HEK293 (cell line): ENCODE data around the gene AGMO.

Source experiments
- CTCF ChIA-PET: fragments of 350-600 bp; formaldehyde crosslinking; extraction: SDS; loops from one replicate; lab custom pipeline; 2021; ENCODE audit warnings: antibody characterized with exemption; lab: Yijun Ruan, JAX
- POLR2A ChIA-PET: fragments of 300-600 bp; formaldehyde crosslinking; extraction: SDS; loops from one replicate; lab custom pipeline; 2020; ENCODE audit warnings: antibody characterized with exemption, inconsistent platforms; lab: Yijun Ruan, JAX
- H3K27ac ChIP-seq: fragments of 200-500 bp; sonication (Bioruptor generic); 2 replicates; pipeline ENCODE4 v1.5.1; 2014; ENCODE audit warnings: low read depth, low read length, control low read depth, inconsistent platforms; ENCODE audit errors: extremely low read depth
- H3K36me3 ChIP-seq, 2 experiments: fragments of 200-500 bp in 1 of 2; sonication (Bioruptor generic) in 1 of 2; 1 replicate in 1 of 2; 2 replicates in 1 of 2; pipeline ENCODE4 v1.5.1; 2014 to 2017; ENCODE audit warnings: inconsistent platforms in 2 of 2, low read length in 2 of 2; ENCODE audit not compliant: control insufficient read depth in 2 of 2, insufficient read depth in 1 of 2
- H3K4me1 ChIP-seq: fragments of 200-500 bp; sonication (Bioruptor generic); 2 replicates; pipeline ENCODE4 v1.5.1; 2014; ENCODE audit warnings: mild to moderate bottlenecking, low read length, inconsistent platforms; ENCODE audit not compliant: control insufficient read depth, insufficient read depth
- H3K4me3 ChIP-seq: 2 replicates; pipeline ENCODE4 v1.5.1; 2011; ENCODE audit warnings: low read depth, mild to moderate bottlenecking, control low read depth, low read length, moderate library complexity
- H3K9me3 ChIP-seq: fragments of 200-500 bp; sonication (Bioruptor generic); 2 replicates; pipeline ENCODE4 v1.5.1; 2014; ENCODE audit warnings: low read depth, low read length, inconsistent platforms; ENCODE audit not compliant: control insufficient read depth, insufficient read depth
- IKZF3 ChIP-seq: fragments of 450-650 bp; IDR thresholded peaks from 2 replicates; pipeline ENCODE4 v1.5.0; 2018; ENCODE audit warnings: missing biosample characterization, mild to moderate bottlenecking, missing genetic modification characterization, moderate library complexity
- OVOL3 ChIP-seq: fragments of 450-650 bp; formaldehyde crosslinking; IDR thresholded peaks from 2 replicates; pipeline ENCODE4 v1.5.1; 2016; ENCODE audit warnings: missing biosample characterization, missing genetic modification characterization
- SETDB1 ChIP-seq: IDR thresholded peaks from one replicate; pipeline ENCODE4 v1.6.1; 2017; ENCODE audit warnings: mild to moderate bottlenecking, low read length, moderate library complexity, mixed read lengths; ENCODE audit not compliant: insufficient read length
- ZFP69B ChIP-seq: fragments of 450-650 bp; formaldehyde crosslinking; IDR thresholded peaks from 2 replicates; pipeline ENCODE4 v1.5.1; 2016; ENCODE audit warnings: missing biosample characterization, missing genetic modification characterization
- ZNF146 ChIP-seq: fragments of 450-650 bp; formaldehyde crosslinking; IDR thresholded peaks from 2 replicates; pipeline ENCODE4 v1.5.1; 2016; ENCODE audit warnings: missing biosample characterization, missing genetic modification characterization
- ZNF24 ChIP-seq: fragments of 450-650 bp; formaldehyde crosslinking; IDR thresholded peaks from 2 replicates; pipeline ENCODE4 v1.5.1; 2016; ENCODE audit warnings: missing biosample characterization, missing genetic modification characterization
- ZNF311 ChIP-seq: fragments of 450-650 bp; formaldehyde crosslinking; IDR thresholded peaks from 2 replicates; pipeline ENCODE4 v1.5.1; 2017; ENCODE audit warnings: missing biosample characterization, missing genetic modification characterization, borderline replicate concordance
- ZNF394 ChIP-seq: fragments of 450-650 bp; formaldehyde crosslinking; IDR thresholded peaks from 2 replicates; pipeline ENCODE4 v1.5.1; 2016; ENCODE audit warnings: missing biosample characterization, missing genetic modification characterization, mild to moderate bottlenecking, moderate library complexity, borderline replicate concordance
- ZNF404 ChIP-seq: fragments of 450-650 bp; formaldehyde crosslinking; IDR thresholded peaks from 2 replicates; pipeline ENCODE4 v1.5.1; 2017; ENCODE audit warnings: missing biosample characterization, missing genetic modification characterization
- ZNF433 ChIP-seq: fragments of 450-650 bp; formaldehyde crosslinking; IDR thresholded peaks from 2 replicates; pipeline ENCODE4 v1.5.1; 2016; ENCODE audit warnings: missing biosample characterization, missing genetic modification characterization, low read depth
- ZNF658 ChIP-seq: fragments of 450-650 bp; formaldehyde crosslinking; IDR thresholded peaks from 2 replicates; pipeline ENCODE4; 2016; ENCODE audit warnings: missing biosample characterization, missing genetic modification characterization
- ZNF791 ChIP-seq: fragments of 450-650 bp; formaldehyde crosslinking; IDR thresholded peaks from 2 replicates; pipeline ENCODE4 v1.5.1; 2016; ENCODE audit warnings: missing biosample characterization, missing genetic modification characterization
- ZNF837 ChIP-seq: fragments of 450-650 bp; formaldehyde crosslinking; IDR thresholded peaks from 2 replicates; pipeline ENCODE4 v1.5.1; 2016; ENCODE audit warnings: missing biosample characterization, missing genetic modification characterization
- TF ChIP-seq, protein P1 (sequence below): fragments of 450-650 bp; formaldehyde crosslinking; IDR thresholded peaks from 2 replicates; pipeline ENCODE4 v1.5.1; 2016; ENCODE audit warnings: missing biosample characterization, missing genetic modification characterization
- TF ChIP-seq, protein P2 (sequence below): fragments of 450-650 bp; formaldehyde crosslinking; IDR thresholded peaks from 2 replicates; pipeline ENCODE4 v1.5.1; 2016; ENCODE audit warnings: missing biosample characterization, missing genetic modification characterization
- TF ChIP-seq, protein P3 (sequence below): fragments of 450-650 bp; formaldehyde crosslinking; IDR thresholded peaks from 2 replicates; pipeline ENCODE4 v1.5.1; 2017; ENCODE audit warnings: missing biosample characterization, missing genetic modification characterization
- TF ChIP-seq, protein P4 (sequence below): fragments of 450-650 bp; formaldehyde crosslinking; IDR thresholded peaks from 2 replicates; pipeline ENCODE4 v1.5.1; 2016; ENCODE audit warnings: missing biosample characterization, missing genetic modification characterization
- TF ChIP-seq, protein P5 (sequence below): fragments of 450-650 bp; formaldehyde crosslinking; IDR thresholded peaks from 2 replicates; pipeline ENCODE4 v1.5.1; 2017; ENCODE audit warnings: missing biosample characterization, missing genetic modification characterization

Gene AGMO

DNA sequence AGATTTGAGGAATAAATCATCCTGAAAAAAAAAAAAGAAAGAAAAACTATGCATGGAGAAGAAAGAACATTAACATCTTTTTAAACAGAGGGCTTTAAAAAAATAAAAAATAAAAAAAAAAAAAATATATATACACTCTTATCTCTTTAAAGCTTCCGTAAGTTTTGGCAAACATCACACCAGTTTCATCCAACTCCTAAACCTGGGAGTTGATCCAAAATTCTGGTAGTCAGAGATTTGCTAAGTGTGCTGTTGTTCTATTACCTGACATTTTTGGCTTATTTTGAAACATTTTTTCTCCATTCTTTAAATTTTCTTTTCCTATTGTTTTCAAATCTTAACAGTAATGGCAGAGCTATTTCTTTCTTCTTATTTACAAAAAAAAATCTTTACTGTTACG, 273.1 kb downstream of the AGMO start:
- ChIA-PET CTCF (interaction anchor here (0.6 kb wide), 1 partner anchor 273 kb away, joined by 3 read pairs; no protein-coding TSS in a partner anchor), POLR2A (no interaction called here)
- no peaks in the 10 kb centered on the region for H3K9me3 ChIP-seq
- H3K27ac ChIP-seq, result no peak overlapping the region
- H3K36me3 ChIP-seq, result no peaks in the 10 kb centered on the region
- no peaks in the 10 kb centered on the region for H3K4me1 ChIP-seq
- H3K4me3 ChIP-seq, result no peak overlapping the region
- TF ChIP-seq, protein P1, sequence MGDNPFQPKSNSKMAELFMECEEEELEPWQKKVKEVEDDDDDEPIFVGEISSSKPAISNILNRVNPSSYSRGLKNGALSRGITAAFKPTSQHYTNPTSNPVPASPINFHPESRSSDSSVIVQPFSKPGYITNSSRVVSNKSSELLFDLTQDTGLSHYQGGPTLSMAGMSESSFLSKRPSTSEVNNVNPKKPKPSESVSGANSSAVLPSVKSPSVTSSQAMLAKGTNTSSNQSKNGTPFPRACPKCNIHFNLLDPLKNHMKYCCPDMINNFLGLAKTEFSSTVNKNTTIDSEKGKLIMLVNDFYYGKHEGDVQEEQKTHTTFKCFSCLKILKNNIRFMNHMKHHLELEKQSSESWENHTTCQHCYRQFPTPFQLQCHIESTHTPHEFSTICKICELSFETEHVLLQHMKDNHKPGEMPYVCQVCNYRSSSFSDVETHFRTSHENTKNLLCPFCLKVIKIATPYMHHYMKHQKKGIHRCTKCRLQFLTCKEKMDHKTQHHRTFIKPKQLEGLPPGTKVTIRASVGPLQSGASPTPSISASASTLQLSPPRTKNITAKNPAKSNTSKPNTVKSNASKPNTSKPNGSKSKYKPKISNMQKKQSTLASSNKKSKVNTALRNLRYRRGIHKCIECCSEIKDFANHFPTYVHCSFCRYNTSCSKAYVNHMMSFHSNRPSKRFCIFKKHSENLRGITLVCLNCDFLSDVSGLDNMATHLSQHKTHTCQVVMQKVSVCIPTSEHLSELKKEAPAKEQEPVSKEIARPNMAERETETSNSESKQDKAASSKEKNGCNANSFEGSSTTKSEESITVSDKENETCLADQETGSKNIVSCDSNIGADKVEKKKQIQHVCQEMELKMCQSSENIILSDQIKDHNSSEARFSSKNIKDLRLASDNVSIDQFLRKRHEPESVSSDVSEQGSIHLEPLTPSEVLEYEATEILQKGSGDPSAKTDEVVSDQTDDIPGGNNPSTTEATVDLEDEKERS (tag by site-specific recombination), result no peak
- TF ChIP-seq ZNF394 (tag by site-specific recombination) (no peak), ZNF404 (tag by site-specific recombination) (no peak), OVOL3 (tag by site-specific recombination) (no peak), ZFP69B (tag by site-specific recombination) (no peak), SETDB1 (no peak), IKZF3 (tag by site-specific recombination) (no peak), ZNF146 (tag by site-specific recombination) (no peak), ZNF837 (tag by site-specific recombination) (no peak), ZNF658 (tag by site-specific recombination) (no peak)
- TF ChIP-seq, protein P2, sequence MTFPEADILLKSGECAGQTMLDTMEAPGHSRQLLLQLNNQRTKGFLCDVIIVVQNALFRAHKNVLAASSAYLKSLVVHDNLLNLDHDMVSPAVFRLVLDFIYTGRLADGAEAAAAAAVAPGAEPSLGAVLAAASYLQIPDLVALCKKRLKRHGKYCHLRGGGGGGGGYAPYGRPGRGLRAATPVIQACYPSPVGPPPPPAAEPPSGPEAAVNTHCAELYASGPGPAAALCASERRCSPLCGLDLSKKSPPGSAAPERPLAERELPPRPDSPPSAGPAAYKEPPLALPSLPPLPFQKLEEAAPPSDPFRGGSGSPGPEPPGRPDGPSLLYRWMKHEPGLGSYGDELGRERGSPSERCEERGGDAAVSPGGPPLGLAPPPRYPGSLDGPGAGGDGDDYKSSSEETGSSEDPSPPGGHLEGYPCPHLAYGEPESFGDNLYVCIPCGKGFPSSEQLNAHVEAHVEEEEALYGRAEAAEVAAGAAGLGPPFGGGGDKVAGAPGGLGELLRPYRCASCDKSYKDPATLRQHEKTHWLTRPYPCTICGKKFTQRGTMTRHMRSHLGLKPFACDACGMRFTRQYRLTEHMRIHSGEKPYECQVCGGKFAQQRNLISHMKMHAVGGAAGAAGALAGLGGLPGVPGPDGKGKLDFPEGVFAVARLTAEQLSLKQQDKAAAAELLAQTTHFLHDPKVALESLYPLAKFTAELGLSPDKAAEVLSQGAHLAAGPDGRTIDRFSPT (tag by site-specific recombination), result no peak
- TF ChIP-seq, protein P3, sequence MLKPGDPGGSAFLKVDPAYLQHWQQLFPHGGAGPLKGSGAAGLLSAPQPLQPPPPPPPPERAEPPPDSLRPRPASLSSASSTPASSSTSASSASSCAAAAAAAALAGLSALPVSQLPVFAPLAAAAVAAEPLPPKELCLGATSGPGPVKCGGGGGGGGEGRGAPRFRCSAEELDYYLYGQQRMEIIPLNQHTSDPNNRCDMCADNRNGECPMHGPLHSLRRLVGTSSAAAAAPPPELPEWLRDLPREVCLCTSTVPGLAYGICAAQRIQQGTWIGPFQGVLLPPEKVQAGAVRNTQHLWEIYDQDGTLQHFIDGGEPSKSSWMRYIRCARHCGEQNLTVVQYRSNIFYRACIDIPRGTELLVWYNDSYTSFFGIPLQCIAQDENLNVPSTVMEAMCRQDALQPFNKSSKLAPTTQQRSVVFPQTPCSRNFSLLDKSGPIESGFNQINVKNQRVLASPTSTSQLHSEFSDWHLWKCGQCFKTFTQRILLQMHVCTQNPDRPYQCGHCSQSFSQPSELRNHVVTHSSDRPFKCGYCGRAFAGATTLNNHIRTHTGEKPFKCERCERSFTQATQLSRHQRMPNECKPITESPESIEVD, result no peak
- TF ChIP-seq, protein P4, sequence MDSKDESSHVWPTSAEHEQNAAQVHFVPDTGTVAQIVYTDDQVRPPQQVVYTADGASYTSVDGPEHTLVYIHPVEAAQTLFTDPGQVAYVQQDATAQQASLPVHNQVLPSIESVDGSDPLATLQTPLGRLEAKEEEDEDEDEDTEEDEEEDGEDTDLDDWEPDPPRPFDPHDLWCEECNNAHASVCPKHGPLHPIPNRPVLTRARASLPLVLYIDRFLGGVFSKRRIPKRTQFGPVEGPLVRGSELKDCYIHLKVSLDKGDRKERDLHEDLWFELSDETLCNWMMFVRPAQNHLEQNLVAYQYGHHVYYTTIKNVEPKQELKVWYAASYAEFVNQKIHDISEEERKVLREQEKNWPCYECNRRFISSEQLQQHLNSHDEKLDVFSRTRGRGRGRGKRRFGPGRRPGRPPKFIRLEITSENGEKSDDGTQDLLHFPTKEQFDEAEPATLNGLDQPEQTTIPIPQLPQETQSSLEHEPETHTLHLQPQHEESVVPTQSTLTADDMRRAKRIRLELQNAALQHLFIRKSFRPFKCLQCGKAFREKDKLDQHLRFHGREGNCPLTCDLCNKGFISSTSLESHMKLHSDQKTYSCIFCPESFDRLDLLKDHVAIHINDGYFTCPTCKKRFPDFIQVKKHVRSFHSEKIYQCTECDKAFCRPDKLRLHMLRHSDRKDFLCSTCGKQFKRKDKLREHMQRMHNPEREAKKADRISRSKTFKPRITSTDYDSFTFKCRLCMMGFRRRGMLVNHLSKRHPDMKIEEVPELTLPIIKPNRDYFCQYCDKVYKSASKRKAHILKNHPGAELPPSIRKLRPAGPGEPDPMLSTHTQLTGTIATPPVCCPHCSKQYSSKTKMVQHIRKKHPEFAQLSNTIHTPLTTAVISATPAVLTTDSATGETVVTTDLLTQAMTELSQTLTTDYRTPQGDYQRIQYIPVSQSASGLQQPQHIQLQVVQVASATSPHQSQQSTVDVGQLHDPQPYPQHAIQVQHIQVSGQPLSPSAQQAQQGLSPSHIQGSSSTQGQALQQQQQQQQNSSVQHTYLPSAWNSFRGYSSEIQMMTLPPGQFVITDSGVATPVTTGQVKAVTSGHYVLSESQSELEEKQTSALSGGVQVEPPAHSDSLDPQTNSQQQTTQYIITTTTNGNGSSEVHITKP (tag by site-specific recombination), result no peak

DNA sequence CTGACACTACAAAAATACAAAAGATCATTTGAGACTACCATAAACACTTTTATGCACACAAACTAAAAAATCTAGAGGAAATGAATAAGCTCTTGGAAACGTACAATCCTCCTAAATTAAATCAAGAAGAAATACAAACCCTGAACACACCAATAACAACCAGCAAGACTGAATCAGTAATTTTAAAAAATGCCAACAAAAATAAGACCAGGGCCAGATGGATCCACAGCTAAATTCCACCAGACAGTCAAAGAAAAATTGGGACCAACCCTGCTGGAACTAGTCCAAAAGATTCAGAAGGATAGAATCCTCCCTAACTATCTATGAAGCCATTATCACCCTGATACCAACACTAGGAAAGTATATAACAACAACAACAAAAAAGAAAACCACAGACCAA, 277.4 kb downstream of the AGMO start:
- ChIA-PET POLR2A (no interaction called here), CTCF (no interaction called here)
- Histone ChIP-seq H3K36me3 (no peaks in the 10 kb centered on the region), H3K9me3 (no peaks in the 10 kb centered on the region), H3K27ac (no peak overlapping the region), H3K4me1 (no peaks in the 10 kb centered on the region), H3K4me3 (no peak overlapping the region)
- no peak for TF ChIP-seq ZNF791 (tag by site-specific recombination)
- TF ChIP-seq, protein P3, result no peak
- TF ChIP-seq ZNF311 (tag by site-specific recombination), result no peak
- TF ChIP-seq ZNF394 (tag by site-specific recombination), result no peak
- TF ChIP-seq ZNF433, result no peak
- no peak for TF ChIP-seq ZNF24 (tag by site-specific recombination)
- TF ChIP-seq, protein P5, sequence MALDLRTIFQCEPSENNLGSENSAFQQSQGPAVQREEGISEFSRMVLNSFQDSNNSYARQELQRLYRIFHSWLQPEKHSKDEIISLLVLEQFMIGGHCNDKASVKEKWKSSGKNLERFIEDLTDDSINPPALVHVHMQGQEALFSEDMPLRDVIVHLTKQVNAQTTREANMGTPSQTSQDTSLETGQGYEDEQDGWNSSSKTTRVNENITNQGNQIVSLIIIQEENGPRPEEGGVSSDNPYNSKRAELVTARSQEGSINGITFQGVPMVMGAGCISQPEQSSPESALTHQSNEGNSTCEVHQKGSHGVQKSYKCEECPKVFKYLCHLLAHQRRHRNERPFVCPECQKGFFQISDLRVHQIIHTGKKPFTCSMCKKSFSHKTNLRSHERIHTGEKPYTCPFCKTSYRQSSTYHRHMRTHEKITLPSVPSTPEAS (tag by site-specific recombination), result no peak
